CD4-positive, alpha-beta T cell treated with Interleukin-15 for 1 hour (primary cell): ENCODE results near the gene DHRSX.
"Not testable (repeated sequence)": the region's sequence is repeated elsewhere in the genome, so short reads cannot be mapped to it uniquely, and the experiment has no call there.

Source experiments
- DNase-seq: peaks from one replicate; pipeline ENCODE4 v3.0.0-alpha.2; 2020

DHRSX gene

DNA sequence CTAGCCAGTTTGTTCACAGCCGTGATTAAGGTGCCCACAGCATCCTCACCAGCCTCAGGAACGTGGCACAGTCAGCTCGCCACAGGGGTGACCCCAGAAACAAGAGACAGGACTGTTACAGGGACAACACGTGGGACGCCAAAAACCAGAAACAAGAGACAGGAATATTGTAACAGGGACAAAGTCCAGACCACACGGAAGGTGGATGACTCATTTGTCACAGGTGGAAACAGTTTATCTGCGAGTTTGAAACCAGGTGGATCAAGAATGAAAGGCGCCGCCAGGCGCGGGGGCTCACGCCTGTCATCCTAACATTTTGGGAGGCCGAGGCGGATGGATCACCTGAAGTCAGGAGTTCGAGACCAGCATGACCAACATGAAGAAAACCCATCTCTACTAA is 27.7 kb downstream of the DHRSX start:
- DNase-seq = not testable (repeated sequence)

- DNase-seq = no peak
Measured at GRCh38 chrX:2471641-2472040, 29.1 kb downstream of the DHRSX start.

DNA sequence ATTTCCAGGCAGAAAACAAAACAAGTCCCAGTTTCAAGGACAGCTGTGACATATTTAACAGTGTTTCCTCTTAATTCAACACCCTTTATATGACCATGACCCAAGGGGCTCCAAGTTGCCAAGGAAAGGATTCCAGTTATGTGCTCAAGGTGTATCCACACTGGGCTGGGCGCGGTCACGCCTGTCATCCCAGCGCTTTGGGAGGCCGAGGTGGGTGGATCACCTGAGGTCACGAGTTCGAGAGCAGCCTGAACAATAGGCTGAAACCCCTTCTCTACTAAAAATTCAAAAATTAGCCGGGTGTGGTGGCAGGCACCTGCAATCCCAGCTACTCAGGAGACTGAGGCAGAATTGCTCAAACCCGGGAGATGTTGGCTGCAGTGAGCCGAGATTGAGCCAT is 29.6 kb downstream of the DHRSX start:
- not testable (repeated sequence) for DNase-seq

- DNase-seq = not testable (repeated sequence)
Measured at GRCh38 chrX:2469852-2470251, 30.9 kb downstream of the DHRSX start.

DNA sequence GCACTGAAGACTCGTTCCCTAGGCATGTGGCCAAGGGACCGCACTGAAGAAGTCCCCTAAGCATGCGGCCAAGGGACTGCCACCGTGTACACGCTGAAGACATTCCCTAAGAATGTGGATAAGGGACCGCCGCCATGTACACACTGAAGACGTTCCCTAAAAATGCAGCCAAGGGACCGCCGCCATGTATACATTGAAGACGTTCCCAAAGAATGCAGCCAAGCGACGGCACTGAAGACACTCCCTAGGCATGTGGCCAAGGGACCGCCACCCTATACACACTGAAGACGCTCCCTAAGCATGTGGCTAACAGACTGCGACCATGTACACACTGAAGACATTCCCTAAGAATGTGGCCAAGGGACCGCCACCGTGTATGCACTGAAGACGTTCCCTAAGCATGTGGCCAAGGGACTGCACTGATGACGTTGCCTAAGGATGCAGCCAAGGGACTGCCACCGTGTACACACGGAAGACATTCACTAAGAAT is 31.5 kb downstream of the DHRSX start:
- DNase-seq = no peak

DNA sequence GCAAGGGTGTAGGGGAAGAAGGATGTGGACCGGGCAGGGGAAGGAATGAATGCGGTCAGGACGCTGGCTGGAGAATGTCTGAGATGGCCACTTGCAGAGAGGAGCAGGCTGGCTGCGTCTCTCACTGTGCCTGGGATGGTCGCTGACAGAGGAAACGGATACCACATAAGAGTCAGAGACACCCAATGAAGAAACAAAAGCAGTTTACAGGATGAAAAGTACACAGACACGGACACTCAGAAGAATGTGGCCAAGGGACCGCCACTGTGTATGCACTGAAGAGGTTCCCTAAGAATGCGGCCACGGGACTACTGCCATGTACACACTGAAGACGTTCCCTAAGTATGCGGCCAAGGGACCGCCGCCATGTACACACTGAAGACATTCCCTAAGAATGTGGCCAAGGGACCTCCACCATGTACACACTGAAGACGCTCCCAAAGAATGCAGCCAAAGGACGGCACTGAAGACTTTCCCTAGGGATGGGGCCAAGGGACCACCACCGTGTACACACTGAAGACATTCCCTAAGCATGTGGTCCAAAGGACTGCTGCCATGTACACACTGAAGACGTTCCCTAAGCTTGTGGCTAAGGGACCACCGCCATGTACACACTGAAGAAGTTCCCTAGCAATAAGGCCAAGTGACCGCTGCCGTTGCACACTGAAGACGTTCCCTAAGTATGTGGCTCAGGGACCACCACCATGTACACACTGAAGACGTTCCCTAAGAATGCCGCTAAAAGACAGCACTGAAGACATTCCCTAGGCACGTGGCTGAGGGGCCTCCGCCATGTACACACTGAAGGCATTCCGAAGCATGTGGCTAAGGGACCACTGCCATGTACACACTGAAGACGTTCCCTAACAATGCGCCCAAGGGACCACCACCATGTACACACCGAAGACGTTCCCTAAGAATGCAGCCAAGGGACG is 32.2 kb downstream of the DHRSX start:
- no peak for DNase-seq

- DNase-seq = no peak
Measured at GRCh38 chrX:2466876-2467656, 33.7 kb downstream of the DHRSX start.

GRCh38 chrX:2464677-2465166 is 36.1 kb downstream of the DHRSX start:
- no peak for DNase-seq

GRCh38 chrX:2463973-2464676 is 36.7 kb downstream of the DHRSX start:
- DNase-seq = no peak

GRCh38 chrX:2463481-2463880 is 37.3 kb downstream of the DHRSX start:
- not testable (repeated sequence) for DNase-seq

DNA sequence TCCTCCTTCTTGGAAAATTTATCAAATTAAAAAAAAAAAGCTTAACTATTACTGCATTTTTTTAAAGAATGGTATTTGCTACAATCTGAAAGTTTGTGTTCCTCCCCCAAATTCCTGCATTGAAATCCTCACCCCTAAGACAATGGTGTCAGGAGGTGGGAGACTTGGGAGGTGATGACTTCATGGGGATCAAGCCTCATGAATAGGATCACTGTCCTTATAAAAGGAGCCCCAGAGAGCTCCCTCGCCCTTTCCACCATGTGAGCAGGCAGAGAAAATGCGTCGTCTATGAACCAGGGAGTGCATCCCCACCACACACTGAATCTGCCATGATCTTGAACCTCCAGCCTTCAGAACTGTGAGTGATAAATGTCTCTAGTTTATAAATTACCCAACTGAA is 38.0 kb downstream of the DHRSX start:
- no peak for DNase-seq

DNA sequence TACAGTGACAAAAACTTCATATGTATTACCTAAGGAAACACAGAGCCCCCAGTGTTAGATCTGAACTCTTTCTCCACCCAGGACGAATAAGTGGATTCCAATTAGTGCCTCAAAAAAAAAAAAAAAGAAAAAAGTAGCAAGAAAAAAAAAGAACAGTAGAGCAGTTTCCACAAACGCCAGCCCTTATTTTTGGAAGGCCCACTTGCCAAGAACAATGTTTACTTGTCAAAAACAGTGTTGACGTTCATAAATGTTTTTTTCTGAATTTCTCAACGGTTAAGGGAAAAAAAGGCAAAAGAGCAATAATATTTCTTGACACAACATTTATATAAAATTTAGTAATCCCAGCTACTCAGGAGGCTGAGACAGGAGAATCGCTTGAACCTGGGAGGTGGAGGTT is 38.7 kb downstream of the DHRSX start:
- no peak for DNase-seq

DNA sequence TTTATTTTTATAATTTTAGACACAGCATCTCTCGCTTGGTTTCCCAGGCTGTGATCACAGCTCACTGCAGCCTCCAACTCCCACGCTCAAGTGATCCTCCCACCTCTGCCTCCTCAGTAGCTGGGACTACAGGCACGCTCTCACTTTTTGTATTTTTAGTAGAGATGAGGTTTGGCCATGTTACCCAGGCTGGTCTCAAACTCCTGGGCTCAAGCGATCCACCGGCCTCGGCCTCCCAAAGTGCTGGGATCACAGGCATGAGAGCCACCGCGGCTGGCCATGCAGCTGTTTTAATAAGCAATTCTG is 39.1 kb downstream of the DHRSX start:
- no peak for DNase-seq

DNA sequence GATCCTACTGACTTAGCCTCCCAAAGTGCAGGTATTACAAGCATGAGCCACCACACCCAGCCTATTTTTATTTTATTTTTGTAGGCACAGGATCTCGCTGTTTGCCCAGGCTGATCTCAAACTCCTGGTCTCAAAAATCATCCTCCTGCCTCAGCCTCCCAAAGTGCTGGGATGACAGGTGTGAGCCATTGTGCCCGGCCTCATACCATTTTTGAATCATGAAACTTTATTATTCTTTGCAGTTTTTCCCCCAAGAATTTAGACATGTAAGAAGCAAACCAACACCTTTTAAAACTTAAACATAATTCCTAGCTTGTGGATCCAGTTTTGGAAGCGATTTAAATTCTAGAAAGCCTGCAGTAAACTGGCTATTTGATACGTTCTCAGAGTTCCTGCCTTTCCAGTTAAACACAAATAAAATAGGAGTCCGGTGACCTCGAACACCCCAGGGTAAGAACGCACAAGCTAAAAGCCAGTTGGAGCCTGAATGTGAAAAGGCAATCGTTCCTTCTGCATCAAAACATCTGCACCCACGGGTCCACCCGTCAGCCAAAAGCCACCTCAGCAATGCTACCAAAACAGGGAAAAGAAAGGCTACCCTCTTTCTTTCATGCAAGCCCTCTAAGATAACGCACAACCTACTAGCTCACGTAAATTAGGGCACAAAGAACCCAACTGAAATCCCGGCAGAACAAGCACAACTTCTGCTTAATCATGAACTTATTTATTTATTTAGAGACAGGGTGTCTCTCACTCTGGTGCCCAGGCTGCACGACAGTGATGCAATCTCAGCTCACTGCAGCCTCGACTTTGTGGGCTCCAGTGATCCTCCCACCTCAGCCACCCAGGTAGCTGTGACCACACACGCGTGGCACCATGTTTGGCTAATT is 39.7 kb downstream of the DHRSX start:
- DNase-seq = not testable (repeated sequence)

GRCh38 chrX:2460048-2460447 is 40.7 kb downstream of the DHRSX start:
- not testable (repeated sequence) for DNase-seq

DNA sequence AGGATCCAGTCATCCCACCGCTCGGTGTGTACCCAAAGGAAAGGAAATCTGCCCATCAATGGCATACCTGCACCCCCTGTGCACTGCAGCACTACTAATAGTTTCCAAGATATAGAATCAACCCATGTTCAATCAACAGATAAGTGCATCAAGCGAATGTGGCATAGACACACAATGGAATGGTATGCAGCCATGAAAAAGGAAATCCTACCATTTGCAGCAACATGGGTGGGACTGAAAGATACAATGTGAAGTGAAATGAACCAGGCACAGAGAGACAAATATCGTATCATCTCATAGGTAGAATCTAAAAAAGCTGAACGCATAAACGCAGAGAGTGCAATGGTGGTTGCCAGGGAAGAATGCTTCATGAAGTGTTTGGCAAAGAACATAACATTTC is 42.5 kb downstream of the DHRSX start:
- DNase-seq = no peak

- no peak for DNase-seq
Measured at GRCh38 chrX:2457289-2458133, 43.3 kb downstream of the DHRSX start.

GRCh38 chrX:2456091-2456490 is 44.7 kb downstream of the DHRSX start:
- not testable (repeated sequence) for DNase-seq

GRCh38 chrX:2454620-2455019 is 46.2 kb downstream of the DHRSX start:
- not testable (repeated sequence) for DNase-seq

DNA sequence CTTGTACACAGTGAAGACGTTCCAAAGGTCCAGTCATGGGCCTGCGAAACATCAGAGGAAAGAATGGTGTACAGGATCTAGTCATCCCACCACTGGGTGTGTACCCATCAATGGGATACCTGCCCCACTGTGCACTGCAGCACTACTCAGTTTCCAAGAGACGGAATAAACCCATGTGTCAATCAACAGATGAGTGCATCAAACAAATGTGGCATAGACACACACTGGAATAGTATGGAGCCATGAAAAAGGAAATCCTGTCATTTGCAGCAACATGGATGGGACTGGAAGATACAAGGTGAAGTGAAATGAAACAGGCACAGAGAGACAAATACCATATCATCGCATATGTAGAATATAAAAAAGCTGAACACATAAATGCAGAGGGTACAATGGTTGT is 48.0 kb downstream of the DHRSX start:
- no peak for DNase-seq

DNA sequence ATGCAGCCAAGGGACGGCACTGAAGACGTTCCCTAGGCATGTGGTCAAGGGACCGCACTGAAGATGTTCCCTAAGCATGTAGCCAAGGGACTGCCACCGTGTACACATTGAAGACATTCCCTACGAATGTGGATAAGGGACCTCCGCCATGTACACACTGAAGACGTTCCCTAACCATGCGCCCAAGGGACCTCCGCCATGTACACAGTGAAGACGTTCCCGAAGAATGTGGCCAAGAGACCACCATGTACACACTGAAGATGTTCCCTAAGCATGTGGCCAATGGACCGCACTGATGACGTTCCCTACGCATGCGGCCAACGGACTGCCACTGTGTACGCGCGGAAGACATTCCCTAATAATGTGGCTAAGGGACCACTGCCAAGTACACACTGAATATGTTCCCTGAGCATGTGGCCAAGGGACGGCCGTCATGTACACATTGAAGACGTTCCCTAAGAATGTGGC is 48.4 kb downstream of the DHRSX start:
- no peak for DNase-seq
